Left ventricle myocardium inferior (tissue), 1 donor: Measurements from ENCODE around the gene DOK1. TPM values are rescaled to one million over a fixed set of nuclear protein-coding genes. Genes with fewer than 3 reads are reported as not detected.

Source experiments
- DNase-seq: peaks from one replicate; pipeline ENCODE4 v3.0.0-alpha.2; 2020
- H3K27ac ChIP-seq: fragments of 200-600 bp; replicated peaks from 2 replicates; pipeline ENCODE4 v1.8.0; 2021
- H3K27me3 ChIP-seq: fragments of 200-600 bp; 2 replicates; pipeline ENCODE4 v1.8.0; 2021; ENCODE audit warnings: low read depth
- H3K36me3 ChIP-seq: fragments of 200-600 bp; 2 replicates; pipeline ENCODE4 v1.8.0; 2021
- H3K4me1 ChIP-seq: fragments of 200-600 bp; 2 replicates; pipeline ENCODE4 v1.8.0; 2021
- H3K4me3 ChIP-seq: fragments of 200-600 bp; 2 replicates; pipeline ENCODE4 v1.8.0; 2021; ENCODE audit warnings: mild to moderate bottlenecking, moderate library complexity
- H3K9me3 ChIP-seq: fragments of 200-600 bp; replicated peaks from 2 replicates; pipeline ENCODE4 v1.8.0; 2021
- intact Hi-C: fragments of 100-400 bp; cut with micrococcal nuclease; formaldehyde crosslinking; loops from one replicate; pipeline ENCODE4 v1.11.0; 2022
- total RNA-seq: library from RNA; stranded (reverse); fragmentation: NEBNext Ultra II Directional; extraction: Animal tissue kit (Norgen Biotek cat#: 25700); gene quantifications from one replicate; pipeline ENCODE4 v1.2.1, GENCODE V29; 2021
- TF ChIP-seq, protein P1 (sequence below): fragments of 200-600 bp; IDR thresholded peaks from 2 replicates; pipeline ENCODE4 v1.8.0; 2021; ENCODE audit warnings: antibody characterized with exemption, mild to moderate bottlenecking, borderline replicate concordance
- donor health status: DM: no; HTN: yes; CAD: no; lungs with severe emphysema.

The DOK1 gene
- total RNA-seq, 1 donor from 2014 or later, result 4.1 TPM

DNA sequence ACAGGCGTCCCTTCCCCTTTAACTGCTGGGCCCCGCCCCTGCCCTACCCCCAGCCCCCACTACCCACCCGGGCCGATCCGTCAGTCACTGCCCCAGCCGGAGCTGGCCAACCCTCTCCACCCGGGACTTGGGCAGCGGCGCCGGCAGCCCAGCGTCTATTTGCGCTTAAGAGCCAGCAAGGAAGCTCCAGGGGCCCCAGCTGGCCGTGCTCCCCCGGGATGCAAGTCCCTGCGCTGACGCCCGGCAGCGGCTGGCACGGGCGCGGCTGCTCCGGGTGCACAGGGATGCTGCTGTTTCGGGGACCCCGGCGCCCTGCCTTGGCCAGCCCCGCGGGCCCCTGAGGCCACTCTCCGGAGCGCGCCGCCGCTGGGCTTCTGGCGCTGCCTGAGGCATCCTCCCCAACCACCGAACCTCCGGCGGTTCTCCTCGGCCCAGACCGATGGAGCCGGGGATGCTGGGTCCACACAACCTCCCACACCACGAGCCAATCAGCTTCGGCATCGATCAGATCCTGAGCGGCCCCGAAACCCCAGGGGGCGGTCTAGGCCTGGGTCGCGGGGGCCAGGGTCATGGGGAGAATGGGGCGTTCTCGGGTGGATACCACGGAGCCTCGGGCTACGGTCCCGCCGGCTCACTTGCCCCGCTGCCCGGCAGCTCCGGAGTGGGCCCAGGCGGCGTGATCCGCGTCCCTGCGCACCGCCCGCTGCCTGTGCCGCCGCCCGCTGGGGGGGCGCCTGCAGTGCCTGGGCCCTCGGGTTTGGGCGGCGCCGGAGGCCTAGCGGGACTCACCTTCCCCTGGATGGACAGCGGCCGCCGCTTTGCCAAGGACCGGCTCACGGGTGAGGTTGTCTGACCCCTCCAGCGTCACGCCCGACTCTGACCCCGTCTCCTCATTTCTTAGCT is 39.9 kb upstream of the DOK1 start, which contains the start of gene TLX2:
Gene TLX2, plus strand, starts transcription at position 83 of the 903 bp plus-strand sequence. Its CDS starts 357 bp downstream, at position 440.
- H3K27me3 ChIP-seq, result peaks cover 100% of the 10 kb centered on the region

DNA sequence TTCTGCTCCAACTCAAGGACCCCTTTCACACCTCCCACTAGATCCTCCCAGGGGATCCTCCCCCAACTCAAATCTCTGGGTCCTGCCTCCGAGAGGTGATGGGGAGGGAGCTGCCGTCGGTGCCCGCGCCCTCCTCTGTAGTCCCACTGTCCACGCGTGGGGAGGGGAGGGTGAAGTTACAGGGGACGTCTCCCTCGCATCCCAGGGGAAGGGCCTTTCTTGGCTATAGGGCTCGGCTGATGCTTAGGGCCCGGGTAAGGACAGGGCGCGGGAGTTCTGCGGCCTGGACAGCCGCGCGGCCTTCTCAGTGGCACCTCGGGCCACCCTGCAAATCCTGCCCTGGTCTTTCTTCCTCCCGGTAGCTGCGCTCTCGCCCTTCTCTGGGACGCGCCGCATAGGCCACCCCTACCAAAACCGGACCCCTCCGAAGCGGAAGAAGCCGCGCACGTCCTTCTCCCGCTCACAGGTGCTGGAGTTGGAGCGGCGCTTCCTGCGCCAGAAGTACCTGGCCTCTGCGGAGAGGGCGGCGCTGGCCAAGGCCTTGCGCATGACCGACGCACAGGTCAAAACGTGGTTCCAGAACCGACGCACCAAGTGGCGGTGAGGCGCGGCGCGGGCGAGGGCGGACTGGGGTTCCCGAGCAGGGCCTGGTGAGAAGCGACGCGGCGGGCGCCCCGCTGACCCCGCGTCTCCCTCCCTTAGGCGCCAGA is 39.1 kb upstream of the DOK1 start:
- Histone ChIP-seq H3K9me3 (no peaks in the 10 kb centered on the region), H3K36me3 (no peaks in the 10 kb centered on the region), H3K4me1 (peaks cover 35% of the 10 kb centered on the region), H3K27me3 (peaks cover 100% of the 10 kb centered on the region), H3K27ac (no peak overlapping the region), H3K4me3 (peak overlapping the region; percentile 64)
- intact Hi-C loops, result no loop called here
- DNase-seq, result no peak
- TF ChIP-seq, protein P1, sequence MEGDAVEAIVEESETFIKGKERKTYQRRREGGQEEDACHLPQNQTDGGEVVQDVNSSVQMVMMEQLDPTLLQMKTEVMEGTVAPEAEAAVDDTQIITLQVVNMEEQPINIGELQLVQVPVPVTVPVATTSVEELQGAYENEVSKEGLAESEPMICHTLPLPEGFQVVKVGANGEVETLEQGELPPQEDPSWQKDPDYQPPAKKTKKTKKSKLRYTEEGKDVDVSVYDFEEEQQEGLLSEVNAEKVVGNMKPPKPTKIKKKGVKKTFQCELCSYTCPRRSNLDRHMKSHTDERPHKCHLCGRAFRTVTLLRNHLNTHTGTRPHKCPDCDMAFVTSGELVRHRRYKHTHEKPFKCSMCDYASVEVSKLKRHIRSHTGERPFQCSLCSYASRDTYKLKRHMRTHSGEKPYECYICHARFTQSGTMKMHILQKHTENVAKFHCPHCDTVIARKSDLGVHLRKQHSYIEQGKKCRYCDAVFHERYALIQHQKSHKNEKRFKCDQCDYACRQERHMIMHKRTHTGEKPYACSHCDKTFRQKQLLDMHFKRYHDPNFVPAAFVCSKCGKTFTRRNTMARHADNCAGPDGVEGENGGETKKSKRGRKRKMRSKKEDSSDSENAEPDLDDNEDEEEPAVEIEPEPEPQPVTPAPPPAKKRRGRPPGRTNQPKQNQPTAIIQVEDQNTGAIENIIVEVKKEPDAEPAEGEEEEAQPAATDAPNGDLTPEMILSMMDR, result no peak

More for the DNA sequence above, 39.9 kb upstream of the DOK1 start, which contains the start of gene TLX2:
- no peak for DNase-seq
- peak within 1 kb of the TSS; percentile 29 for H3K4me3 ChIP-seq
- TF ChIP-seq, protein P1, result no peak
- no peaks in the 10 kb centered on the region for H3K36me3 ChIP-seq
- H3K9me3 ChIP-seq, result no peaks in the 10 kb centered on the region
- intact Hi-C loops, result no loop called here
- peaks cover 35% of the 10 kb centered on the region for H3K4me1 ChIP-seq
- no peak within 1 kb of the TSS for H3K27ac ChIP-seq

DNA sequence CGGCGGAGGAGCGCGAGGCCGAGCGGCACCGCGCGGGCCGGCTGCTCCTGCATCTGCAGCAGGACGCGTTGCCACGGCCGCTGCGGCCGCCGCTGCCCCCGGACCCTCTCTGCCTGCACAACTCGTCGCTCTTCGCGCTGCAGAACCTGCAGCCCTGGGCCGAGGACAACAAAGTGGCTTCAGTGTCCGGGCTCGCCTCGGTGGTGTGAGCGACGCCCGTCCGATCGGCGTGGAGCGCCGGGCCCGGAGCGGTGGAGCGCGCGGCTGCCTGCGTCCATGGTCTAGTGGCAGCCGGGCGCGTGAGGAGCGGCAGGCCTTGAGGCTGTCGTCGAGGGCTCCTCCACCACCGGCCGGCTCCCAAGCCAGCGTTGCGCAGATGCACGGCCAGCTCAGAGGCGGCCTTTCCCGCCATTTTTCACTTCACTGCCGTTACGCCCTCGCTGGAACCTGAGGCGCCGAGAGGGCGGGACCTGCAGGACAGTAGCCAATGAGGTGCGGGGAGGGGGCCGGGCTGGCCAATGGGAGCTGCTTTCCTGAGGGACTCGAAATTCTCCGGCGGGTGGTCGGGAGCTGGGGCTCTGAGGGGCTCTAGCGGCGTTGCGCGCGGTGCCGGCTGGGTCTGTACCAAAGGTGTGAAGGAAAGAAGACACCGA is 38.4 kb upstream of the DOK1 start:
- intact Hi-C loops, result no loop called here
- Histone ChIP-seq H3K9me3 (no peaks in the 10 kb centered on the region), H3K27me3 (peaks cover 100% of the 10 kb centered on the region), H3K4me1 (peaks cover 35% of the 10 kb centered on the region), H3K27ac (no peak overlapping the region), H3K36me3 (no peaks in the 10 kb centered on the region), H3K4me3 (peak overlapping the region; percentile 64)
- DNase-seq, result peak; percentile 75
- TF ChIP-seq, protein P1, result no peak

DNA sequence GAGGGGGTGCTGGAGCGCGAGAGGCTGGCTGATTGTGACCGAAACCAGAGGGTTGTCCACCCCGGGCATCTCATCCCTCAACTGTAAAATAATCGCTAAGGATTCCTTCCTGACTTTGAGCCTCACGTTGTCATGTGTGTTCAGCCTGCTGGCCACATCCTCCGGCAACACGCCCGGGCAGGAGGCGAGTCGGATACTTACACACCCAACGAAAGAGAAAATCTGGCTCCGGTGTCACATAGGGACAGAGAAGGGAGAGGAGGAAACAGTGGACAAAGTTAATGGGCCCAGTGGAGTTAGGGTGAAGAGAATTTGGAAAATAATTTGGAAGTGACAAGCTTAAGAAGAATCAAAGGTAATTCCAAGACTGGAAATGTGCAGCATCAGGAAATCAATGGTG is 37.9 kb upstream of the DOK1 start:
- Histone ChIP-seq H3K4me3 (peak overlapping the region; percentile 64), H3K27me3 (peaks cover 98% of the 10 kb centered on the region), H3K36me3 (no peaks in the 10 kb centered on the region), H3K27ac (no peak overlapping the region), H3K9me3 (no peaks in the 10 kb centered on the region), H3K4me1 (peaks cover 35% of the 10 kb centered on the region)
- intact Hi-C loops, result no loop called here
- TF ChIP-seq, protein P1, result no peak
- DNase-seq, result no peak

DNA sequence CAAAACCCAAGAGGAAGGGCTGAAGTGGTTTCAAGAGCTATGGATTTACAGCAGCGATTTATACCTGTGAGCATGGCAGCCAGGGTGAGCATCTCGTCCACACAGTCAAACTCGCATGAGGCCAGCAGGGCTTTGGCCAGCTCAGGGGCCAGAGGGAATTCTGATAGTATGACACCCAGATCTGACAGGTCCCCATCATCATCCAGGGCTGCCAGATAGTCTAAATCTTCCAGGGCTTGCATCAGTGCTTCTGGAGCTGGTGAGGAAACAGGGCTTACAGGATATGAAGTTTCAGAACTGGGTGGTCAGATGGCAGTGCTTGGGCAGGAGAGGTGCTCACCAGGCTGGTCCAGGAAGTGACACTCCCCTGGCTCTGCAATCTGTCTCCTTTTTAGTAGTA is 32.0 kb upstream of the DOK1 start:
- no peaks in the 10 kb centered on the region for H3K9me3 ChIP-seq
- no peak overlapping the region for H3K4me3 ChIP-seq
- TF ChIP-seq, protein P1, result no peak
- H3K27ac ChIP-seq, result no peak overlapping the region
- peaks cover 21% of the 10 kb centered on the region for H3K36me3 ChIP-seq
- intact Hi-C loops, result no loop called here
- H3K27me3 ChIP-seq, result peaks cover 51% of the 10 kb centered on the region
- peaks cover 1% of the 10 kb centered on the region for H3K4me1 ChIP-seq
- no peak for DNase-seq
